ENCODE results near the gene DCLRE1A. TPM values are rescaled to one million over a fixed set of nuclear protein-coding genes. Genes with fewer than 3 reads are reported as not detected.

Gene DCLRE1A
- polyA plus RNA-seq, 12 donors: 5.7 to 7.4 (median 6.8) TPM; not detected in 1

DNA sequence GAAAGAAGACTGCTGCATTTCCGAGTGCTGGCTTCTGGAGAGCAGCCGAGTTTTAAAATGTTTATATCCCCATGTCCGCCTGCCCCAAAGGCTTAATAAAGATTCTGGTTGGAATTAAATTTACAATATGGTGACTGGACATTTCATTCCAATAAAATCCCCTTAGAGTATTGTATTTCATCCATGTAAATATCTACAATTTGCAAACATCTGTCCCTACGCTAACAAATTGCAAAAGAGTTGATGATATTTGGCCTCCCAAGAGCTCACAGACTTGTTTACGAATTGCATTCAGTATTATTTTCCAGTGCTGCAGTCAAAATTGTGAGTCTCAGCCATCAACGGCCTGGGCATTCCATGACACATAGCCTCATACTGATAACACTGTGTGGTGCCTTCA is 52.3 kb downstream of the DCLRE1A start:
- DNase-seq: peak; percentile 47

DNA sequence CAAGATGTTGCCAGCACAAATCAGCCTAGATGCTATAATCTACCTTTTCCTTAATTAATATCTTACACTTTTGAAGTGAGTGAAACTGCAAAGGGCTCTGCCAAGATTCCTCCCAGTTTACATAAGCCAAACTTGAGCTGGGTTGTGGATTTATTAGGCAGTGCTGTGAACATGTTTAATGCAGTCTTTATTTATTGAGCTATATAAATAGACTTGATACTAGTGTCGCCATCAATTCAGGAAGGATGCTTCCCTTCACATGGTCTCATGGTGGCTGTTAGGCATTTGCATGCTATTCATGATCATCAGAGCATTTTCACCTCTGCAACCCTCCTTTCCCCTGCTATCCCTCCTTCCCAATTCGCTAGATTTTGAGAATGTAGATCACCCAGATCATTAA is 62.2 kb downstream of the DCLRE1A start:
- no peak for DNase-seq

DNA sequence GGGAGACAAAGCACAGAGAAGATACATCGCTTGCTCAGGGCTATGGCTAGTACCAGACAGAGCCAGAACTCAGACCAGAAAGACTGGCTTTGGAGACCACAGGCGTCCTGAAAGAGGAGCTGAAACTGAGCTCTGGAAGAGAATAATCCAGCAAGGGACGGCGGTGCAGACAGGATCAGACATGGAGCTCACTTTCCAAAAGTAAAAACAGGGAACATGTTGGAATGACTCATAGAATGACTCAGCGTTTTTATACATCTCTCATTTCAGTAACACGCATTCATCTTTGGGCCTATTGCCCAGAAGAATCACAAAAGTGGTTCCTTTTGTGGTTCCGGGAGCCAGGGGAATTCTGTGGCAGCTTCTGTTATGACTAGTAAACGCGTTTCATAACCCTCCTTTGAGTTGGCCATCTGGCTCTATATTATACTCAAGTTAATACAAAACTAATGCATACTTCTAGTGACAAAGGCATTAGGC is 65.2 kb downstream of the DCLRE1A start:
- DNase-seq: peak; percentile 17

Other genes starting within 250 kb of the DCLRE1A start
- gene NRAP, start 190.0 kb downstream of the DCLRE1A start, polyA plus RNA-seq (ENCODE audit: insufficient read length in 12 of 12): 10 to 100 TPM in 5 of 12 donors, 1 to 10 TPM in 6, not detected in 1; 5.2 to 72.1 (median 7.7) TPM
- 10 to 100 TPM in 11 of 12 donors, not detected in 1; 10.9 to 24.6 (median 18.3) TPM for gene CASP7, start 174.2 kb downstream of the DCLRE1A start, polyA plus RNA-seq (ENCODE audit: insufficient read length in 12 of 12)
- under 1 TPM in 7 of 12 donors, not detected in 5; 0.06 to 0.44 (median 0.09) TPM for gene PLEKHS1, start 102.4 kb downstream of the DCLRE1A start, polyA plus RNA-seq (ENCODE audit: insufficient read length in 12 of 12)
- 10 to 100 TPM in 11 of 12 donors, not detected in 1; 12.1 to 24.0 (median 15.2) TPM for gene NHLRC2, start 579 bp upstream of the DCLRE1A start, polyA plus RNA-seq (ENCODE audit: insufficient read length in 12 of 12)
- under 1 TPM in 7 of 12 donors, not detected in 5; 0.08 to 0.61 (median 0.17) TPM for gene ADRB1, start 189.8 kb upstream of the DCLRE1A start, polyA plus RNA-seq (ENCODE audit: insufficient read length in 12 of 12)

All from muscle of arm (tissue), 12 donors.